GM12891 (cell line): ENCODE measurements around the gene PRKN.

Source experiments
- DNase-seq: peaks from one replicate; pipeline ENCODE4 v3.0.0; 2011; ENCODE audit warnings: low spot score; ENCODE audit not compliant: insufficient read length
- FAIRE-seq: peaks from 2 replicates; lab custom pipeline; 2011; peaks lifted over from hg19 to GRCh38; lab: Jason Lieb, UNC
- PAX5 ChIP-seq: IDR thresholded peaks from 2 replicates; pipeline ENCODE4 v1.6.1; 2011; ENCODE audit warnings: low read length, moderate library complexity, mild to moderate bottlenecking; ENCODE audit not compliant: insufficient read depth, severe bottlenecking
- POLR2A ChIP-seq: IDR thresholded peaks from 2 replicates; pipeline ENCODE4 v1.6.1; 2011; ENCODE audit warnings: low read depth, low read length, control low read depth
- POLR2AphosphoS5 ChIP-seq: IDR thresholded peaks from 2 replicates; pipeline ENCODE4 v1.6.1; 2011; ENCODE audit warnings: low read depth, low read length, control low read depth
- POU2F2 ChIP-seq: IDR thresholded peaks from 2 replicates; pipeline ENCODE4 v1.6.1; 2011; ENCODE audit warnings: low read depth, mild to moderate bottlenecking, control low read depth, low read length, moderate library complexity
- SPI1 ChIP-seq: IDR thresholded peaks from 2 replicates; pipeline ENCODE4 v1.6.1; 2011; ENCODE audit warnings: low read depth, low read length, control low read depth
- TAF1 ChIP-seq: IDR thresholded peaks from 2 replicates; pipeline ENCODE4 v1.6.1; 2011; ENCODE audit warnings: low read depth, low read length, control low read depth

The PRKN gene

GRCh38 chr6:162190981-162191380 is 536.6 kb downstream of the PRKN start:
- TF ChIP-seq SPI1 (no peak), TAF1 (no peak), POLR2A (no peak), PAX5 (no peak), POLR2AphosphoS5 (no peak), POU2F2 (no peak)
- no peak for FAIRE-seq
- no peak for DNase-seq

DNA sequence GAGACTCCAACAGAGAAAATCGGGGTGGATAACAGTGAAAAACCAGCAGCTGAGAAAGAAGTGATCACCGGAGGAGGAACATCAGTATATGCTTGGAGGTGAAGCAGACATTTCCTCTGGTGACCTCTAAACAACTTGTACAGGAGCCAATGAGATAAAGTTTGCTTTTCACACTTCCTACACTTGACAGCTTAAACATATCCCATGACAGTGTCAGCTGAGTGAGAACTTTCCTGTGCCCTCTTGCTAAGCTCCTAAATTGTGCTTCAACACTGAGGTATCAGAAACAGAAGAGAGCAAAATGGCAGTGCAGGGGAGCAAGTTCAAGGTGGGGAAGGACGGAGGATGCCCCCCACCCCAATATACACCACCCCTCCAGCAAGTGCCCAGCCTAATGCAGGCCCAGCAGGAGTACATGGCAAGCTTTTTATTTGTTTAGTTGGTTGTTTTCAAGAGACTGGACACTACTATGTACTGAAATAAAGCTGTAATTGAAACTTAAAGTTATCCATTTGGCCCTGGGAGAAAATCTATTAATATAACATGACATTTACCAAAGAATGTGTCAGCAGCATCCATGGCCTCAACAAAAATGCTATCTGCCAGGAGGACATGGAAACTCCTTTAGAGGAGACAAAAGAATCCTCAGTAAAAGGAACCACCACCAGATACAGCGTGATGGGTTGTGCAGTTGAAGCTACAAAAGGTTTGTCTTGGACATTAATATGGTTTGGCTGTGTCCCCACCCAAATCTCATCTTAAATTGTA is 540.2 kb downstream of the PRKN start:
- no peak for FAIRE-seq
- TF ChIP-seq POU2F2 (no peak), PAX5 (no peak), POLR2A (no peak), SPI1 (no peak), TAF1 (no peak), POLR2AphosphoS5 (no peak)
- no peak for DNase-seq

GRCh38 chr6:162184465-162184864 is 543.1 kb downstream of the PRKN start:
- no peak for DNase-seq
- FAIRE-seq, result no peak
- TF ChIP-seq POU2F2 (no peak), PAX5 (no peak), TAF1 (no peak)

DNA sequence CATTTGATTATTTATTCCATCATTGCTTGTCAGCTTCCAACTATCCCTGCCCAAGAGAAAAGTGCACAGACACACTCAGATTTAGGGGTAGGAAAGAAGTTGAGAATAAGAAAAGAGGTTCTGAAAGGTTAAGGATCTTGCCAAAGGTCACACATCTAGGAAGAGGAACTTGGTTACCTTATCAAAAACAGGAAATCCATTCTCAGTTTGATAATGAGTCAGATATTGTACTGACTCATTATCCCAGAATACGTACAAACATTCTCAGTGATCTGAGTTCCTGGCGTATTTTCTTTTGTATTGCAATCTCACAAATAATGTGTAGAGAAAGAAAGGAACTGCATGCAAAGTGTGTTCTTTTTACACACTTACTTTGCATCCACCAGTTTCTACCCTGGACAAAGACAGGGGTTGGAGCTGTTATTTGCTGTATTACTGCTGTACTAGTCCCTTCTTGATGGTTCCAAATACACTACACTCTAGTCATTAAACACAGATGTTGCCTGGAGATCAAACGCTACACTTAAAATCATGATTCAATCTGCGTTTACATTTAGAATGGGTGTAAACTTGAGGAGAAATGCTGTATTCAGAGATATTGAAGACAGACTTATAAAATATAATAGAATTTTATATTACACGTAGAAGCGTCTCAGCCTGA is 545.7 kb downstream of the PRKN start:
- TF ChIP-seq POLR2A (no peak), POLR2AphosphoS5 (no peak), SPI1 (no peak), POU2F2 (no peak), TAF1 (no peak)
- no peak for FAIRE-seq
- DNase-seq, result no peak

DNA sequence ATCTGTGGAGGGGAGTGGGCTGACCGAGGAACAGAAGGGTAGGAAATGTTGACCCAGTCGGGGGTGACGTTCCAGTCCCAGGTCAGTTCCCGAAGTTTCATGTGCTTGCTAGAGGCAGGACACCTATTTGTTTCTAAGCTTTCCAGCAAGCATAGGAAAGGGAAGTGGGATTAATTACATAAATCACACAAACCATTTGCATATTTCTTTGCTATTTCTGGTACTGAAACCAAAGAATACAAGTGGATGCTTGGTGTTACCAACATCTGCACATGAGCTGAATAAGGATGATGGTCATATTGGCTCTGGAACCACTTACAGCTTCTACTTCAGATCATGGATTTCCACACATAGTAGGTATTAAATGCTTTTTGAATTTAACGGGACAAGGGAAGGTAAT is 546.5 kb downstream of the PRKN start:
- TF ChIP-seq SPI1 (peak; percentile 32; the same call in 1 of the 2 replicates), POU2F2 (no peak)
- no peak for FAIRE-seq
- DNase-seq, result no peak

DNA sequence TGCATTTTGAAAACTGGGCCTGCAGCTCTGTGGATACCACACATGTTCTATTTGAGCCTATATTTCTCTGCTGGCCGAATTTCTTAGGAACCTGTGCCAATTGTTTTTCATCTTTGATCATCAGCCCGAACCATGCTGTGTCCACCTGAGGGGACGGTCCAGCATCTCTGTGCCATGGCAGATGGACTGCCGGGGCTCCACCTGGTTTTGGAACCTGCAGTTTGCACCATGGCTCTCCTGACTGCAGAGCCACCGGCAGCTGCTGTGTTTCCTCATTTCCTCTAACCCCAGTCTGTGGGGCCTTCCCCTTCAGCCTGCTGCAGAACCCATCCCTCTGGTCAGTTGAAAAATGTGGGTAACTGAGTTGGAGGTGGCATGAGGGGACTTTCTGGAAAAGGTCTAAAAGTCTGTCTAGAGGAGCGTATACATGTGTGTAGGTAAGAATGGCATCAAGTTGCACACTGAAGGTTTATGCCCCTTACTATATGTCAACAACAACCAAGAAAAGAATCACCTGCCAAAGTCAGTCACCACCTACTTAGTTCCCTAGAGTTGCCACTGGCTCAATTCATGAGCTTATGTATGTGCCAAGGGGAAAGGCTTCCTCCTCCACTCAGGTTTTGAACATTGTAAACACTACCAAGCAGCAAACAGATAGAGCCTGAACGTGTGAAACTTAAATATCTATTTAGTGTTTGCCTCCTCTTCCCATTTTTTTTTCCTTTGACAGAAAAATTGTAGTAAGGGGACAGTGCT is 548.2 kb downstream of the PRKN start:
- FAIRE-seq (no peak), DNase-seq (no peak)
- TF ChIP-seq SPI1, result no peak
- TF ChIP-seq TAF1, result no peak
- TF ChIP-seq PAX5, result no peak
- no peak for TF ChIP-seq POLR2A
- no peak for TF ChIP-seq POU2F2
- TF ChIP-seq POLR2AphosphoS5, result no peak

DNA sequence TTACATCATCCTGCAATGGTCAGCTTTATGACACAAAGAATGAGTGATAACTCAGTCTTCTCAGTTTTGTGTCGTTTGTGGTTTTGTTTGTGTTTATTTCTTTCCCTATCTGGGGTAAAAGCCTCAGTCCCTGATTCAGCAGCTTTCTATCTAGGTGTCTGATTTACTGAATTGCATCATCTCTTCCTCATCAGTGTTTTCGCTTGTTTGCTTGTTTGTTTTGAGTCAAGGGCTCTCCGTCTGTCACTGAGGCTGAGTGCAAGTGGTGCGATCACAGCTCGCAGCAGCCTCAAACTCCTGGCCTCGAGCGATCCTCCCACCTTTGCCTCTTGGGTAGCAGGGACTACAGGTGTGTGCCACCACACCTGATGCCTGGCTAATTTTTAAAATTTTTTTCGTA is 548.9 kb downstream of the PRKN start:
- FAIRE-seq (no peak), DNase-seq (no peak)
- TF ChIP-seq POLR2A (no peak), PAX5 (no peak), SPI1 (no peak), TAF1 (no peak), POU2F2 (no peak), POLR2AphosphoS5 (no peak)

DNA sequence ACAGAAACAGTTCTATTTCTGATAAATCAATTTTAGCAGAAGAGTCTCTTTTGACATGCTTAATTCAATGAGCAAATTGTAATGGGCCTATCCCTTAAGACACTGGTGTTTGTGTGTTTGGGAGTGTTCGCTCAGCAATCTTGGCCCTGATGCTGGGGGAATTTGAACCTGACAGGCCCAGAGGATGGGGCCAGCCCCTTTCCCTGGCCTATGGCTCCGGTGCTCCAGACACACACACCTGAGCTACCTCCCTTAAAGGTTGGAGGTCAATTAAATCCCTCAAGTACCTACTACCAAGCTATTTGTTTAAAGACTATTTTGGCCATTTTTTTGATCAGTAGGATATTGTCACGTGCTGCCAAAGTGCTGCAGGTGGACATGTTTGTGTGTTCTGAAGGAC is 549.3 kb downstream of the PRKN start:
- no peak for TF ChIP-seq POLR2A
- no peak for TF ChIP-seq POU2F2
- FAIRE-seq (no peak), DNase-seq (no peak)

- no peak for TF ChIP-seq SPI1
- TF ChIP-seq POLR2AphosphoS5, result no peak
- no peak for TF ChIP-seq TAF1
- no peak for TF ChIP-seq PAX5
- no peak for TF ChIP-seq POU2F2
- no peak for TF ChIP-seq POLR2A
- FAIRE-seq (no peak), DNase-seq (no peak)
Observed at GRCh38 chr6:162177746-162178145, 549.8 kb downstream of the PRKN start.

GRCh38 chr6:162173466-162173865 is 554.1 kb downstream of the PRKN start:
- TF ChIP-seq POU2F2, result no peak
- no peak for TF ChIP-seq TAF1
- no peak for TF ChIP-seq POLR2A
- no peak for TF ChIP-seq POLR2AphosphoS5
- TF ChIP-seq PAX5, result no peak
- TF ChIP-seq SPI1, result no peak
- FAIRE-seq, result no peak
- no peak for DNase-seq
